HepG2 (cell line): ENCODE data around the gene SLC35F4. TPM values are rescaled to one million over a fixed set of nuclear protein-coding genes. Genes with fewer than 3 reads are reported as not detected.

Experiments
- ATAC-seq: fragments of 200-7000 bp; cut with Tn5 transposase; 3 replicates; pipeline ENCODE4 v1.9.1; 2020; ENCODE audit warnings: mild to moderate bottlenecking, moderate library complexity
- BruUV-seq: library from RNA; stranded (reverse); fragments of 400-500 nt; replicated peaks from 2 replicates; lab custom pipeline; 2021; lab: Mats Ljungman, UMichigan
- CTCF ChIA-PET: fragments of 300-600 bp; formaldehyde crosslinking; extraction: SDS; loops from one replicate; lab custom pipeline; 2021; ENCODE audit warnings: low total read pairs, inconsistent platforms, low intra/inter-chr PET ratio; lab: Yijun Ruan, JAX
- POLR2A ChIA-PET: fragments of 350-600 bp; sonication (Branson Sonifier 250); formaldehyde crosslinking; loops from one replicate; lab custom pipeline; 2020; ENCODE audit warnings: antibody characterized with exemption, inconsistent platforms; lab: Yijun Ruan, JAX
- DNase-seq: peaks from one replicate; pipeline ENCODE4 v3.0.0-alpha.2; 2015; ENCODE audit warnings: low spot score
- FAIRE-seq: peaks from 3 replicates; lab custom pipeline; 2011; peaks lifted over from hg19 to GRCh38; lab: Jason Lieb, UNC
- H2AFZ ChIP-seq: one replicate; pipeline ENCODE4 v1.6.1; 2011; ENCODE audit warnings: low read length, inconsistent platforms
- H3K27ac ChIP-seq: fragments of 300-600 bp; 3 replicates; pipeline ENCODE4 v1.8.0; 2011; ENCODE audit warnings: mixed run types, mild to moderate bottlenecking, mixed read lengths, low read length, inconsistent platforms; ENCODE audit not compliant: insufficient read depth; ENCODE audit errors: extremely low read length
- H3K27me3 ChIP-seq, 2 experiments: fragments of 200-600 bp in 1 of 2; 2 replicates in 1 of 2; 3 replicates in 1 of 2; pipeline versions ENCODE4 v1.6.0 to v1.8.0; 2011; ENCODE audit warnings: low read length in 2 of 2, mild to moderate bottlenecking in 2 of 2, moderate library complexity in 2 of 2, inconsistent platforms in 1 of 2; ENCODE audit not compliant: insufficient read depth in 2 of 2, control insufficient read depth in 1 of 2
- H3K36me3 ChIP-seq, 2 experiments: fragments of 200-600 bp in 1 of 2; replicated peaks in 1 of 2; 2 replicates in 1 of 2; 3 replicates in 1 of 2; pipeline versions ENCODE4 v1.5.1 to v1.8.0; 2011; ENCODE audit warnings: low read length in 2 of 2, inconsistent platforms in 1 of 2; ENCODE audit not compliant: insufficient read depth in 2 of 2, control insufficient read depth in 1 of 2
- H3K4me1 ChIP-seq: 2 replicates; pipeline ENCODE4 v1.5.1; 2012; ENCODE audit warnings: low read length, inconsistent platforms; ENCODE audit not compliant: insufficient read depth
- H3K4me2 ChIP-seq: 2 replicates; pipeline ENCODE4 v1.6.0; 2011; ENCODE audit warnings: low read depth, low read length, inconsistent platforms
- H3K4me3 ChIP-seq, 3 experiments: fragments of 200-600 bp in 1 of 3; sonication (generic), shearing (Covaris generic) in 1 of 3; replicated peaks in 1 of 3; 2 replicates each; pipeline ENCODE4 v1.5.1; 2011 to 2016; ENCODE audit warnings: low read length in 3 of 3, inconsistent platforms in 2 of 3, low read depth in 2 of 3, mild to moderate bottlenecking in 2 of 3, control low read depth in 1 of 3, mixed read lengths in 1 of 3; ENCODE audit not compliant: insufficient read depth in 1 of 3
- H3K79me2 ChIP-seq: one replicate; pipeline ENCODE4 v1.6.1; 2011; ENCODE audit warnings: low read length, inconsistent platforms; ENCODE audit not compliant: insufficient read depth
- H3K9ac ChIP-seq: 2 replicates; pipeline ENCODE4 v1.6.0; 2011; ENCODE audit warnings: mild to moderate bottlenecking, low read depth, low read length, inconsistent platforms; ENCODE audit not compliant: insufficient read depth
- H3K9me3 ChIP-seq: 2 replicates; pipeline ENCODE4 v1.5.1; 2012; ENCODE audit warnings: mild to moderate bottlenecking, low read length
- H4K20me1 ChIP-seq: 2 replicates; pipeline ENCODE4 v1.6.0; 2011; ENCODE audit warnings: inconsistent platforms, mild to moderate bottlenecking, low read length, moderate library complexity; ENCODE audit not compliant: insufficient read depth
- ARNTL ChIP-seq: sonication (generic); formaldehyde crosslinking; IDR thresholded peaks from 2 replicates; pipeline ENCODE4 v1.4.0; 2020; ENCODE audit warnings: mild to moderate bottlenecking, missing genetic modification reagents
- ATF7 ChIP-seq, 2 experiments: fragments of 450-650 bp in 1 of 2; sonication (generic) in 1 of 2; formaldehyde crosslinking in 1 of 2; IDR thresholded peaks; 2 replicates each; pipeline versions ENCODE4 v1.4.0 to v1.6.1; 2016 to 2020; ENCODE audit warnings: antibody characterized with exemption in 1 of 2, mild to moderate bottlenecking in 1 of 2, missing genetic modification reagents in 1 of 2
- CBFB ChIP-seq: sonication (generic); formaldehyde crosslinking; IDR thresholded peaks from 2 replicates; pipeline ENCODE4 v1.4.0; 2020; ENCODE audit warnings: missing genetic modification reagents
- CCAR2 ChIP-seq: fragments of 200-400 bp; formaldehyde crosslinking; optimal IDR thresholded peaks from 2 replicates; pipeline ENCODE3; 2018; ENCODE audit warnings: low read depth, mild to moderate bottlenecking, low read length, moderate library complexity
- FOXA1 ChIP-seq, 2 experiments: fragments of 450-650 bp in 1 of 2; sonication (generic) in 1 of 2; formaldehyde crosslinking in 1 of 2; IDR thresholded peaks; 2 replicates each; pipeline versions ENCODE4 v1.4.0 to v1.6.1; 2016 to 2020; ENCODE audit warnings: missing genetic modification reagents in 1 of 2
- FOXC1 ChIP-seq: sonication (generic); formaldehyde crosslinking; IDR thresholded peaks from 2 replicates; pipeline ENCODE4 v1.8.0; 2022; ENCODE audit warnings: mild to moderate bottlenecking, missing genetic modification reagents, borderline replicate concordance
- HIC2 ChIP-seq: sonication (generic); formaldehyde crosslinking; IDR thresholded peaks from 2 replicates; pipeline ENCODE4 v1.9.0; 2022; ENCODE audit warnings: low read depth, missing genetic modification reagents
- PAX8 ChIP-seq: sonication (generic); formaldehyde crosslinking; IDR thresholded peaks from 2 replicates; pipeline ENCODE4 v1.8.0; 2022; ENCODE audit warnings: mild to moderate bottlenecking, missing genetic modification reagents, borderline replicate concordance
- STAG1 ChIP-seq: sonication (generic); formaldehyde crosslinking; IDR thresholded peaks from 2 replicates; pipeline ENCODE4 v1.4.0; 2020; ENCODE audit warnings: missing genetic modification reagents
- TCF12 ChIP-seq, 2 experiments: fragments of 450-650 bp in 1 of 2; sonication (generic) in 1 of 2; formaldehyde crosslinking in 1 of 2; IDR thresholded peaks; 2 replicates each; pipeline versions ENCODE4 v1.6.1 to v1.8.0; 2017 to 2022; ENCODE audit warnings: antibody characterized with exemption in 1 of 2, mild to moderate bottlenecking in 1 of 2, missing genetic modification reagents in 1 of 2, moderate library complexity in 1 of 2
- TEAD2 ChIP-seq: sonication (generic); formaldehyde crosslinking; IDR thresholded peaks from 2 replicates; pipeline ENCODE4 v1.9.0; 2021; ENCODE audit warnings: missing genetic modification reagents
- ZBTB21 ChIP-seq: sonication (generic); formaldehyde crosslinking; IDR thresholded peaks from 2 replicates; pipeline ENCODE4 v1.4.0; 2020; ENCODE audit warnings: missing genetic modification reagents
- ZNF652 ChIP-seq: IDR thresholded peaks from 2 replicates; pipeline ENCODE4 v1.6.1; 2016; ENCODE audit warnings: low read depth, borderline replicate concordance
- ZNF740 ChIP-seq: sonication (generic); formaldehyde crosslinking; IDR thresholded peaks from 2 replicates; pipeline ENCODE4 v1.4.0; 2020; ENCODE audit warnings: missing genetic modification reagents
- ZSCAN21 ChIP-seq: sonication (generic); formaldehyde crosslinking; IDR thresholded peaks from 2 replicates; pipeline ENCODE4 v1.8.0; 2022; ENCODE audit warnings: mild to moderate bottlenecking, missing genetic modification reagents, moderate library complexity, borderline replicate concordance
- ZUFSP ChIP-seq: sonication (generic); formaldehyde crosslinking; IDR thresholded peaks from 2 replicates; pipeline ENCODE4 v1.9.0; 2021; ENCODE audit warnings: missing genetic modification reagents, mild to moderate bottlenecking, borderline replicate concordance
- WGBS: methylation state at CpG from one replicate; pipeline ENCODE4 v1.1.6; 2017; ENCODE audit warnings: low lambda C conversion rate; 5-methylcytosine and 5-hydroxymethylcytosine counted together
- in situ Hi-C: cut with HindIII; loops from 2 replicates; pipeline ENCODE4 v1.10.0; 2017; ENCODE audit warnings: low pct_unique_long_range_greater_than_20kb; ENCODE audit not compliant: extremely low pct_ligation_motif_present
- intact Hi-C: fragments of 100-400 bp; cut with micrococcal nuclease; formaldehyde crosslinking; loops from one replicate; pipeline ENCODE4 v1.10.0; 2022; ENCODE audit not compliant: unreplicated experiment
- polyA plus RNA-seq, 8 experiments: library from polyadenylated mRNA; depleted of rRNA in 3 of 8; stranded (reverse) in 7 of 8; unstranded in 1 of 8; fragments of >200 nt; fragmentation: Illumina TruSeq in 4 of 8; extraction: Trizol in 4 of 8; gene quantifications; 2 replicates each; pipeline versions ENCODE4 v1.2.1 to v1.2.3, GENCODE V29; 2011 to 2016; ENCODE audit warnings: low read depth in 4 of 8, missing spikeins in 1 of 8, mixed read lengths in 1 of 8; ENCODE audit not compliant: insufficient read depth in 1 of 8
- total RNA-seq, 5 experiments: library from RNA; depleted of rRNA; stranded (reverse); fragments of >200 nt; fragmentation: Illumina TruSeq; extraction: Trizol; gene quantifications; 2 replicates each; pipeline ENCODE4 v1.2.3, GENCODE V29; 2016; ENCODE audit warnings: low read depth in 1 of 5

Gene SLC35F4
- total and polyA plus RNA-seq, 2 of the 13 experiments (the other 11 are each of a cell fraction or from before 2014, with no cell fraction given) = not detected

- no peak for TF ChIP-seq ZUFSP (CRISPR knock-in tag)
Measured at GRCh38 chr14:57607086-57607485, 258.8 kb downstream of the SLC35F4 start (continued).

GRCh38 chr14:57583396-57583795, 282.5 kb downstream of the SLC35F4 start:
- Histone ChIP-seq H3K79me2 (no peaks in the 10 kb centered on the region), H3K4me2 (no peak overlapping the region), H3K9ac (no peak overlapping the region), H3K36me3 (no peaks in the 10 kb centered on the region), H4K20me1 (no peaks in the 10 kb centered on the region), H3K27me3 (no peaks in the 10 kb centered on the region), H2AFZ (no peak overlapping the region), H3K27ac (no peak overlapping the region), H3K4me1 (peaks cover 9% of the 10 kb centered on the region), H3K4me3 (no peak overlapping the region), H3K9me3 (no peaks in the 10 kb centered on the region)
- no TSS peak for BruUV-seq
- WGBS = 2% methylated on average over 3 of the region's 3 CpGs
- DNase-seq (no peak), FAIRE-seq (no peak), ATAC-seq (no peak)
- ChIA-PET POLR2A (no interaction called here), CTCF (no interaction called here)
- intact Hi-C loops = no loop called here
- in situ Hi-C loops = no loop called here
- TF ChIP-seq ZBTB21 (CRISPR knock-in tag) = no peak
- TF ChIP-seq ZNF740 = no peak
- TF ChIP-seq PAX8 = no peak
- no peak for TF ChIP-seq ZSCAN21 (CRISPR knock-in tag)
- TF ChIP-seq TEAD2 = no peak
- TF ChIP-seq TCF12 (IDR thresholded peaks at IDR 0.05) = no peak
- TF ChIP-seq TCF12 (CRISPR knock-in tag; IDR thresholded peaks at IDR 0.05) = no peak
- no peak for TF ChIP-seq HIC2 (CRISPR knock-in tag)
- no peak for TF ChIP-seq ZNF652 (CRISPR knock-in tag)
- TF ChIP-seq ARNTL (CRISPR knock-in tag) = no peak
- TF ChIP-seq CCAR2 = no peak
- TF ChIP-seq ATF7 (IDR thresholded peaks at IDR 0.05) = no peak
- no peak for TF ChIP-seq ATF7 (CRISPR knock-in tag; IDR thresholded peaks at IDR 0.05)
- no peak for TF ChIP-seq FOXA1 (IDR thresholded peaks at IDR 0.05)
- TF ChIP-seq FOXA1 (CRISPR knock-in tag; IDR thresholded peaks at IDR 0.05) = no peak
- TF ChIP-seq STAG1 = no peak
- no peak for TF ChIP-seq CBFB
- TF ChIP-seq FOXC1 (CRISPR knock-in tag) = no peak
